ENCODE data around the gene STX2.

DNA sequence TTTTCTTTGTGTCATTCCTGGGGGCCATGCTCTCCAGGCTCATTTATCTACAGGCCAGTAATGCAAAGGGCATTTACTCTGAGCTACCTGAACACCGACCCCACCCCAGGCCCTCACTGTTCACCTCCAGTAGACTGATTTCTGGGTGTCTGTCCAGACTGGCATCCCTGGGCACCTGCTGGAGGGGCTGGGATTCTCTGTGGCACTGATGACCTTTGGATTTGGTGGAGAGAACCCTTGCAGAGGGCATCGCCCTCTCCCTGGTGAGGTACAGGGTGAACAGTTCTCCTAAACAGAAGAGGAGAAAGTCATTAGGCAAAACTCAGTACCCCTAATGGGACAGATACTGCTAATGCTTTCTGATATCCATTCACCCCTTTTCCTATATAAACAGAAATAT, 95.9 kb downstream of the STX2 start:
- TF ChIP-seq, protein P1, sequence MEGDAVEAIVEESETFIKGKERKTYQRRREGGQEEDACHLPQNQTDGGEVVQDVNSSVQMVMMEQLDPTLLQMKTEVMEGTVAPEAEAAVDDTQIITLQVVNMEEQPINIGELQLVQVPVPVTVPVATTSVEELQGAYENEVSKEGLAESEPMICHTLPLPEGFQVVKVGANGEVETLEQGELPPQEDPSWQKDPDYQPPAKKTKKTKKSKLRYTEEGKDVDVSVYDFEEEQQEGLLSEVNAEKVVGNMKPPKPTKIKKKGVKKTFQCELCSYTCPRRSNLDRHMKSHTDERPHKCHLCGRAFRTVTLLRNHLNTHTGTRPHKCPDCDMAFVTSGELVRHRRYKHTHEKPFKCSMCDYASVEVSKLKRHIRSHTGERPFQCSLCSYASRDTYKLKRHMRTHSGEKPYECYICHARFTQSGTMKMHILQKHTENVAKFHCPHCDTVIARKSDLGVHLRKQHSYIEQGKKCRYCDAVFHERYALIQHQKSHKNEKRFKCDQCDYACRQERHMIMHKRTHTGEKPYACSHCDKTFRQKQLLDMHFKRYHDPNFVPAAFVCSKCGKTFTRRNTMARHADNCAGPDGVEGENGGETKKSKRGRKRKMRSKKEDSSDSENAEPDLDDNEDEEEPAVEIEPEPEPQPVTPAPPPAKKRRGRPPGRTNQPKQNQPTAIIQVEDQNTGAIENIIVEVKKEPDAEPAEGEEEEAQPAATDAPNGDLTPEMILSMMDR (IDR thresholded peaks at IDR 0.05) = no peak
- TF ChIP-seq EP300 (IDR thresholded peaks at IDR 0.05) = no peak

Data from tibial nerve (tissue), 4 donors.